ENCODE measurements around the gene MMEL1.
"Not testable (repeated sequence)": the region's sequence is repeated elsewhere in the genome, so short reads cannot be mapped to it uniquely, and the experiment has no call there.

The MMEL1 gene

DNA sequence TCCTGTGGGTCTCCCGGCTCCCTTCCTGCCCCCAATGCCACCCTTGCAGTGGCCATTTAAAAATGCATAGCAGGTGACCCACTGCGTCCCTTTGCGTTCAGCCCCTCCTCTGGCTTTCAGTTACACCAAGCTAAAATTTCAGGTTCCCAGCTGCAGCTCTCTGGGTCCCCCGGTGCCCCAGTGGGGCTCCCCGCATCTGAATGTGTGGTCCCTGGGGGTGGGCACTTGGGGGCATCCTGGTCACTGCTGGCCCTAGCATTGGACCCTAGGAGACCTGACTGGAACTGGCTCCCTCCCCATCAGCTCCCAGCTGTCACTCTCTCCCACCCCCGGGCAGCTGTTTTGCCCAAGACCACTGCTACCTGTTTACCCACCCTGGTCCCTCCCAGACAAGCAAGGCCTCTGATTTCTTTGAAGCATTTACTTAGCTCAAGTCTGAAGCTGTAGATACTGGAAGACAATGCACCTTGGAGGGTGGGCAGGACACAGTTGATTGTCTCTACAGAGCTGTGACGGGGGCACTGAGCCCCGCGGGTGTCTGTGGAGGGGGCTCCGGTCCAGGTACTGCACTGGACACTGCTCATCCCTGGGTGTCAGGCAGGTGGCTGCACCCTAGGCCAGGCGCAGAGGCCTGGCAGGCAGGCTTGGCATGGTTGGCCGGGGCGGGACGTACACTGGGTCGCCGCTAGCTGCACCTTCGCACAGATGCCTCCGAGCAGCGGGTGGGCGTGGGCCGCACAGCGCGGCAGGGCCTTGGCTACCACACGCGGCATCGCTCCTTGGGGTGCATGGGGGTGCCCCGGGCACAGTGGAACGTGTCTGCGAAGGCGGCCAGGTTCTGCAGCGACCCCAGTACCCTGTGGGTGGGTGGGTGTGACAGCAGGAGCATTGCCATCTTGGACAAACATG lies 42.3 kb downstream of the MMEL1 start:
- no peak for DNase-seq (ENCODE audit: low read depth)

DNA sequence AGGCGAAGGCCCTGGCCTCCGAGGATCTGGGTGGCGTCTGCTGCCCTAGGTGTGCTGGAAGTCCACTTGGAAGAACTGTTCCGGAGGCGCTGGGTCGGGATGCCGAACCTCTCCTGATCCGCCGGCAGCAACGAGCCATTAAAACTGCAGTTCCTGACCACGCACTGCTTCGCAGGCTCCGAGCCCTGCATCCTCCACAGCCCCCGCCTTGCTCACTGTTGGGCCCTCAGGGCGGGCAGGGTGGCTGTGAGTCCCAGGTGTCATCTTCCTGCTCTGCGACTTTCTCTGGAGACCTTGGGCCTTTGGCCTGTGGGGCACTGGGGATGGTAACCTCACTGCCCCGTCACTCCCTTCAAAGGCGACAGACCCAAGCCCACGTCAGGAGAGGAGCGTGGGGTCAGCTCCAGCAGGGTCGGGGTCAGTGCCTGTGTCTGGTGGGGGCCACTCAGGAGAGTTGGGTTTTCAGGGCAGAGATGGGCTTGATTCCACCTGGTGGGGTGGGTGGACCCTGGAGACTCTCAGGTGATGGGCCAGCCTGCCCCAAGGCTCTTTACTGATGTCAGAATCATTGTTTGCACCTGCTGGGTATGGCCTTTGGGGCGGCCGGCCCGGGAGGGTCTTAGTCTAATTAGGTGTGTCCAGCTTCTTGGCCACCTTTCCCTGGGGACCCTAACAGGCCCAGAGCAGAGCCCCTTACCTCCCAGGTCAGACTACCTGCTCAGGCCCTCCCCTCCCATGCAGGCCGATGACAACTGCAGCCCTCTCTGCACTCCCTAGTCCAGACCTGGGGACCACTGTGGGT lies 43.2 kb downstream of the MMEL1 start:
- no peak for DNase-seq (ENCODE audit: low read depth)

DNA sequence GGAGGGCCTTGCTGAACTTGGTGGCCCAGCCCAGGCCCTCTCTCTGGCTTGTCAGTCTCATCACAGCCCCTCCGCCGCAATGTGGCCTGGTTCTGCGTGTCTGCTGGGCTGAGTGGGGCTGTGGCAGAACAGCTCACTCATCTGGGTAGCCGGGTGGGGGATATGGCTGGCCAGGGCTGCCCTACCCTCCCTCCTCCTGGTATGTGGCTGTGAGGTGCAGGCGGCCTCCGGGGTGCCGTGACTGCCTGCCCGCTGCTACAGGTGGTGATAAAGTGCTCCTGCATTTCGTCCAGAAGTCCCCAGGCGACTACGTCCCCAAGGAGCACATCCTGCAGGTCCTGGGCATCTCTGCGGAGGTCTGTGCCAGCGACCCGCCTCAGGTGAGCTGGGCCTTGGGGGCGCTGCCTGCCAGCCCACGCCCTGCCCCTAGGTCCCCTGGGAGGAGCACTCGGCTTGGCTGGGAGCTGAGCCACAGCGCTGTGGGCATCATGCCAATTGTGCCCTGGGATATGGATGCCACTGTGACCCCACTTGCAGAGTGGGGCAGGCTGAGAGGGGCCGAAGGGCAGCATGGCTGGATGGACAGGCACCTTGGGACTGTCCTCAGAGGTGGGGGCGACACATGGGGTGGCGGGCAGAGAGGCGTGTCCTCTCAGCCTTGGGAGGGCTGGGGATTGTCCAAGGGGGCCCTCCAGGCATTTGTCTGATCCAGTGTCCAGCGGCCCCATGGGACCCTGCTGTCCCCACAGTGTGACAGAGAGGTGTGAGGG lies 44.0 kb downstream of the MMEL1 start:
- no peak for DNase-seq (ENCODE audit: low read depth)

DNA sequence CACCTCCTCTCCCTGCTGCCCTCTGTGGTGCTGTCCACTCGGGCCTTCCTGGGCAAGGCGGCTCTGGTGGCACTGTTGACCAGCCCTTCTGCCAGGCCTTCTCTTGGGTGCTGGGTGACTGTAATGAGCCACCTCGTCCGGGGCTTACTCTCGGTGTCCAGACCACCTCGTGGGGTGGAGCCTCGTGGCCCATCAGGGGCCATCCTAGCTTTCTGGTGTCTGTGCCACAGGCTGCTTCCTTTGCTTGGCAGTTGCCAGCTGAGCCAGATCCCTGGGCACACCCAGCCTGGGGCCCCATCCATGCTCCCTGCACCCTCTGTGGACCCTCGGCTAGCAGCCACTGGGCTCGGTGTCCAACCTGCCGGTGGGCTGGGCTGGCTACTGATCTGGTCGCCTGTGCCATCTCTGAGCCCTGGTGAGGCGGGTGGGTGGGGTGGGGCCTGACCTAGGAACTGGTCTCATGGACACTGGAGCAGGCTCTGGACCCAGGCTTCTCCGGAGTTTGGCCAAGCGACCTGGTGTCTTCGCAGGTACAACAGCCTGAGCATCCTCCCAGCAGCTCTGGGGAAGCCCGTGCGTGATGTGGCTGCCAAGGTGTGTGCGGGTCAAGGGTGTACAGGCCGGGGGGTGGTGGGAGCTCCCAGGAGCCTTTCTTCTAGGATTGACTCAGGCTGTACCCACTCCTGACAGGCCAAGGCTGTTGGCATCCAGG lies 44.8 kb downstream of the MMEL1 start:
- no peak for DNase-seq (ENCODE audit: low read depth)

DNA sequence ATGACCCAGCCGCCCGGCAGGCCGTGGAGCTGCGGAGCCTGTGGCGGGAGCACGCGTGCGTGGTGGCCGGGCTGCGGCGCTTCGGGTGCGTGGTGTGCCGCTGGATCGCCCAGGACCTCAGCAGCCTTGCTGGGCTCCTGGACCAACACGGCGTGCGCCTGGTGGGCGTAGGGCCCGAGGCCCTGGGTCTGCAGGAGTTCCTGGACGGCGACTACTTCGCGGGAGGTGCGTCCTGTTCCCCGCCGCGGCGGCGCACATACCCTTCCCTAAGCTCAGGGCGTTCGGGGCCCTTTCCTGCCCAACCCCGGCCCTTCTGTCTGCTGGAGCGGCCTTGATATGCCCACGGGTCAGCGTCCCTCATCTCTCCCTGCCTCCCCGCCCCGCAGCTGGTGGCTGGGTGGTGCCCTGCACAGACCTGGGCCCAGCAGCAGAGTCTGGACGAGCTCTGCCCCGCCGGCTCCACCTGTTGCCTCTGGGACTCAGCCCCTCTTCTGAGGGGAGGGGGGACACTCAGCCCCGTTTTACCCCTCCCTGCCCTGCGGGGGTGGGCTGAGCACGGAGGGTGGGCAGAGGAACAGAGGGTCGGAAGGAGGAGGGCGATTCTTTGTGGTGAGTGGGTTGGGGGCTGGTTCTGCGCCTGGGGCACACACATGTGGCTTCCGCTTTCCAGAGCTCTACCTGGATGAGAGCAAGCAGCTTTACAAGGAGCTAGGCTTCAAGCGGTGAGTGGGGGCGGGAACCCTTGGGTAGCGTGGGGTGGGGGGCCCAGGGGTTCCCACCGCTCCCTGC lies 45.6 kb downstream of the MMEL1 start:
- DNase-seq (ENCODE audit: low read depth), result peak; percentile 34

DNA sequence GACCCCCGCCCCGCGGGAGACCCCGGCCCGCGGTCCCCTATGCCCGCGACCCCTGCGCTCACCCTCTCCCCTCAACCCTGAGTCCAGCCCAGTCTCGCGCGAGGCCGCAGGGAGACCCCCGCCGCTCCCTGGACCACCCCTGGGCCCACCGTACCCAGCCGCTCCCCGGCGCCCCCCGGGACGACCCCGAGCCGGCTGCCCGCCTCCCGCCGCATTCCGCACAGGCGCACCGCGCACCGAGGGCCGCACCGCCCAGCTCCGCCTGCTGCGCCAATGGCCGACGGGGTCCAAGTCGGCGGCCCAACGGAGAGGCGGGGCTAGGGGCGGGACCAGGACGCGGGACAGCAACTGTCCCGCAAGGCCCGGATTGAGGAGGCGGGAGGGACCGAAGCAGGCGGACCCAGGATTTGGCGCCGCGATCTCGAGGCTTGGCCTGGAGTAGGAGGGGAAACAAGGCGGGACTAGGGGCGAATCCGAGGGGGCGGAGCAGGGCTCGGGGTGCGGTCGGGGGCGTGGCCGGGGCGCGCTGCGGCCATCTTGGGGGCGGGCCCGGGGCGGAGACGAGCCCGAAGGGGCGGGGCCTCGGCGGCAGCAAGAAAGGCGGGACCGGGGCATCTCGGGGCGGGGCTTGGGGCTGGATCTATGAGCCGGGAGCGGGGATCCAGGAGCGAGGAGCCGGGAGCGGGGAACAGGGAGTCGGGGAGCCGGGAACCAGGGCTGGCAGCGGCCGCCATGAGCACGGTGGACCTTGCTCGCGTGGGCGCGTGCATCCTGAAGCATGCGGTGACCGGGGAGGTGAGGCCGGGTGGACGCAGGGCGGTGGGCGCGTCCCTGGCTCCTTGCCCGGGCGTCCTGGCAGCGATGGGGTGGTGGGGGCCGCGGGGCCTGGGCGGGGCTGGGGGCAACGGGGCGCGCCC lies 46.4 kb downstream of the MMEL1 start, which contains the start of gene PRXL2B:
Gene PRXL2B, plus strand, starts transcription at position 624 of the 917 bp plus-strand sequence. Its CDS starts 109 bp downstream, at position 733.
- peak; percentile 97 for DNase-seq (ENCODE audit: low read depth)

DNA sequence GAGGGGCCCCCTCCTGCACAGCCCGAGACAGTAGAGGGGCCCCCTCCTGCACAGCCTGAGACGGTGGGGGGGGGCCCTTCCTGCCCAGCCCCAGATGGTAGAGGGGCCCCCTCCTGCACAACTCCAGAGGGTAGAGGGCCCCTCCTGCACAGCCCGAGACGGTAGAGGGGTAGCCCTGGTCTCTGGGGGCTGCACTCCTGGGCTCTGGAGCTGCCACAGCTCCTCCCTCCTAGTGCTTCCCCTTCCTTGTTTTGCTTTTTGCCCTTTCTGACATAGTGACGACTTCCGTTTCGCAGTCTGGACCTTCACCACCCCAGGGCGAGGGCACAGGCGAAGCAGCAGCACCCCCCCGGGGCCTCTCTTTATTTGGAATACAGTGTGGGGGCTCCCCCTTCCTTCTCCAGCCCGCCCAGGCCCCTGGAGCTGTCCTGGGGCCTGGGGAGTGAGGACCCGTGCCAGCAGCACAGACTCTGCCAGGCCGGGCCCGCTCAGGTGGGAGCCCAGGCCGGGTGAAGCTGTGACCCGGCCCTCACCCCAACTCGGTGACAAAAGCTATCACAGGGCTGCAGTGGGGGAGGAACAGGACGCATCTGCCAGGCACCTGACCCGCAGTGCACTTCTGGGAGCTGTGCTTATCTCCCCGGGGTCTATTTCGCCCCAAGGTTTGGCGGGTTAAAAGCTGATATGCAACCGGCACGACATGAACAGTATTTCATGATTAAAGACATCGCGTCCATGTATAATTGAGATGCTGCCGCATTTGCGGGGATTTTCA lies 47.3 kb downstream of the MMEL1 start:
- DNase-seq (ENCODE audit: low read depth), result peak; percentile 55

DNA sequence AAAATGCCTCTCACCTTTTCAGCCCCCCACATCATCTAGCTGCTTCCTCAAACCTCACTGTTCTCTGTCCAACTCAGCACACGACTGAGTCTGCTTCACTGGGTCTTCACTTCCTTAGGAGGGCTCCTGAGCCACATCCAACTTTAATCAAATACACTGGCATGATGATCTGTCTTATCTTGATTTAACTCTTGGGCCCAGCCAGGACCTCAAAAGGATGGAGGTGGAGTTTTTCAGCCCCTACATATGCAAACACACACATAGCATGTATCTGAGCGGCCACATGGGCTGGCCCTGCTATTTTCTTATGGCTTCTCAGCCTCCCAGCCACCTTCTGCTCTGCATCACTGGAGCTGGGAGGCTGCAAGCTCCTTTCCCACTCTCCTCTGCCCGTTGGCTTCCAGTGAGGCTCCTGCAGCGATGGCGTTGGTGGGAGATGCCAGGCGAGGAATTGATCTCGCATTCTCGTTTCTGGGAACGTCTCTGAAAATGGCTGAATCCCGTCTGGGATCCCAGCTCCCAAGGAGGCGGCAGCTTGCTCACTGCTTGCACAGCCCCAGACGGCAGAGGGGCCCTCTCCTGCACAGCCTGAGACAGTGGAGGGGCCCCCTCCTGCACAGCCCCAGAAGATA lies 48.0 kb downstream of the MMEL1 start:
- no peak for DNase-seq (ENCODE audit: low read depth)

DNA sequence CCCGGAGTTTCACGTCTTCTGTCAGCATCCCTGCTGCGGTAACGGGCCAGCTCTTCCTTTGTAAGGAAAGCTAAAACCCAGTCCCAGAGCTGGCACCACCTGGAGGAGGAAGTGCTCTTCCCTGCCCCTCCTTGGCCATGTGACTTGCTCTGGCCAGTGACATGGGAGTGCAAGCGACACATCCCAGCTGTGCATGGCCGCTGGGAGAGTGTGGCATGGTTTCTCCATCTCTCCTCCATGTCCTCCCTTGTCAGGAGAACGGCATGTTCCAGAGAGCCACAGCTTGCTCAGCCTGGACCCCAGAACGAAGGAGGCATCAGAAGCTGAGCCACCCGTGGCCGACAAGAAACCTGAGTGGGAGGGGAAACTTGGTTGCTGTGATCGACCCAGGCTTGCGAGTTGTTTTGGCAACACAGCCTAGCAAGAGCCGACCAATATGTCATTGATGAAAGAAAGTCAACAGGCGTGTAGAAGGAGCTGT lies 48.9 kb downstream of the MMEL1 start:
- no peak for DNase-seq (ENCODE audit: low read depth)

DNA sequence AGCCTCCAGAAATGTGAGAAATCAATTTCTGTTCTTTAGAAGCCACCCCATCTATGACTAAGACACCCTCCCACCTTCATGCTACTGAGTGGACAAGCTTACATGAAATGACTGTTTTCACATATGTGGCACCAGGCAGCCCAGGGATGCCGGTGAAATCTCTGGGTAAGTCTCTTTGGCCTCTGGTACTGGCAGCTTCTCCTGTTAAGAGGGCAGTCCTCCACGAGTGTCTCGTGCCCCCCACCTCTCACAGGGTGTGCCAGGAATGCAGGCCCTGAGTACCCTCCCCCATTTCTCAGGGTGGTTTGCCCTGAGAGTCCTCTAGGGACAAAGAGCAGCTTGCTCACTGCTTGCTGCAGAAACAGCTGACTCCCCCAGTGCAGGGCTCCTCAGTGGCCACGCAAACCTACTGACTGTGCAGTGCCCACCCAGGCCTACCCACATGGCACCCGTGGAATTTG lies 49.5 kb downstream of the MMEL1 start:
- DNase-seq (ENCODE audit: low read depth), result no peak

DNA sequence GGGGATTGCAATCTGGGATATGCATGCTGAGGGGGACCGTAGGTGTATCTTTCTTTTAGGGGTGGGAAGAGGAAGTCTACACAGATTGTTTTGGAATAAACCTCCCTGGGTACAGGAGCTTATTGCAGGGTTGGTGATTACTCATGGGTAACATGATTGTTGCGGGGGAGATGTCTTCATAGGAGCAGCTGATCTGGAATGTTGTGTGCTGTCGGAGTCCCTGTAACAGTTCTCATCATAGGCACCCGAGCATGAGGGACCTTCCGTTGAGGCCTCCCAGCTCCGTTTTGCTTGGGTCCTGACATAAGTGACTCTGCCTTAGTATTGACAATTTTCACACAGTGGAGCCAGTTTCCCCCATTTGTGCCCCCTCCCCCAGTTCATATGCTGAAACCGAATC lies 50.4 kb downstream of the MMEL1 start:
- DNase-seq (ENCODE audit: low read depth), result no peak

DNA sequence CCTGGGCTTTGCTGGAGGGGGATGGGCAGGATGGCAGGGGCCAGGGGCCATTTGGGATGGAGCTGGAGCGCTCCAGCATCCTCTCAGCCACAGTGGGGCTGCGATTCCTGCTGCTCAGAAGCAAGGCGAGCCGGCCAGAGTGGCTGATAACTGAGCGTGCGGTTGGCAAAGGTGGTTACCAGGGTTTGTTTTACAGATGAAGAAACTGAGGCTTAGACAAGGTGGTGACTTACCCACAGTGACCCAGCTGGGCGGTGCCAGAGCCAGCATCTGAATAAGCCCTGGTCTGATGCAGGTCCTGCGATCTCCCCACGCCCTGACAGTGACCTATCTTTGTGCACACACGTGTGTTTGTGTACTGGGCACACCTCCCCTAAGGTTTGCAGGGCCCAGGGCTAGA lies 52.1 kb downstream of the MMEL1 start:
- DNase-seq (ENCODE audit: low read depth), result no peak

DNA sequence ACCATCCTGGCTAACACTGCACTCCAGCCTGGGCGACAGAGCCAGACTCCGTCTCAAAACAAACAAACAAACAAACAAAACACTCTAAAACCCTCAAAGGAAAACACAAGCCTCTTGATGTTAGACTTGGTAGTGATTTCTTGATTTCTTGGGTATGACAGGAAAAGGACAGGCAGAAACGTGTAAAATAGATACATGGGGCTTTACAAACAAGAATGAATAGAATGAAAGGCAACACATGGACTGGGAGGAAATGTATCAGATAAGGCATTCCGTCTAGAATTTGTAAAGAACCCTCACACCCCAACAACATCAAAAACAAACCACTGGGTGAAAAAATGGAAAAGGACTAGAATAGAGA lies 54.1 kb downstream of the MMEL1 start:
- DNase-seq (ENCODE audit: low read depth), result no peak

DNA sequence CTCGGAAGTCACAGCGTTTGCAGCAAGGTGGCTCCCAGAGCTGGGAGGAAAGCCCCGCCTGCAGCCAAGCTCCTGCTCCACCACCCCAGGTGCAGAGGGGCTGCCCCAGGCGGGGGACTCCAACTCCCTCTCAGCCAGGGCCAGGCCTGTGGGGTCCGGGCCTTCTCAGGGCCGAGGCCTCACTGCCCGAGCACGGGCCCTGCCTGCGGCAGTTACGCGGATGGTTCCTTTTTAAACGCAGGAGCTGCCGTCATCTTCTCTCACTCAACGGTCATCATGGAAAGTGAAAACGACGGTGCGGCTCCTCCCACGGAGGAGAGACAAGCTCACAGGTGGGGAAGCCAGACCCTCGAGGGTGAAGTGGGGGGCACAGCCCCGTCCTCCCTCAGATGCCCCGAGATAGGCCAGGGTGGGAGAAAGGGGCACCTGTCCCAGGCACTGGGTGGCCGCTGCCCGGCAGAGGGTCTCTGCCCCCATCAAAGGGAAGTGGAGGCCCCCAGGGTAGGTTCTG lies 55.2 kb downstream of the MMEL1 start:
- DNase-seq (ENCODE audit: low read depth), result not testable (repeated sequence)

DNA sequence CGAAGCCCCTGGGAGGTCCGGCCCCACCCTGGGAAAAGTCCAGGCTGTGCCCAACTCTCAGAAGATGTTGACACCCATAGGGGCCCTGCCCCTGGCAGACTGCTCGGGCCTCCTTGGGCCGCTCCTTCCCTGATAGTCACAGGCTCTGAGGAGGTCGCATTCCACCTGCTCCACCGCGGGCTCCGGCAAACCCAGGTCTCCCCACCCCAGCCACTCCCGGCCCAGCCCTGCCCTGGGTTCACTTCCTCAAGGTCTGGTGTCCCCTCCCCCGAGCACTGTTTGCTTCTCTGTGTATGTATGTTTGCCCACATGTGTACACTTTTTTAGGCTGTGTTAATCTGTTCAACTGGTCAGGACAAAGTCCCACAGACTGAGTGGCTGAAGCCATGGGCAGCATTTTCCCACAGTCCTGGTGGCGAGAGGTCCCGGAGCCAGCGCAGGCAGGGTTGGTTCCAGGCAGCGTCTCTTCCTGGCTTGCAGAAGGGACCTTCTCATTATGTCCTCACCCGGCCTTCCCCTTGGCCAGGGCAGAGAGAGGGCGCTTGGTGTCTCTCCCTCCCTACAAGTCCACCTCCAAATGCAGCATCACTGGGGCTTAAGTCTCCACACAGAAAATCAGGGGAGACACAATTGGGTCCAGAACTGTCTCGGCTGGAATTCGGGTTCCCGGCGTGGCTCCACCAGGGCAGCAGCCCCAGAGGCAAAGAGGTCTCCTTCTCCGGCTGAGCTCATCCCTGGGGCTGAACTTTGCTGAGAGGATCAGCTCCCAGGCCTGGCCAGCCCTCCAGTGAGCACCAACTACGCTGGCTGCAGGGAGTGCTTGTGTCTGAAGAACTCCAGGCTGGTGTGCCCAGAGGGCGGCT lies 56.8 kb downstream of the MMEL1 start:
- no peak for DNase-seq (ENCODE audit: low read depth)

DNA sequence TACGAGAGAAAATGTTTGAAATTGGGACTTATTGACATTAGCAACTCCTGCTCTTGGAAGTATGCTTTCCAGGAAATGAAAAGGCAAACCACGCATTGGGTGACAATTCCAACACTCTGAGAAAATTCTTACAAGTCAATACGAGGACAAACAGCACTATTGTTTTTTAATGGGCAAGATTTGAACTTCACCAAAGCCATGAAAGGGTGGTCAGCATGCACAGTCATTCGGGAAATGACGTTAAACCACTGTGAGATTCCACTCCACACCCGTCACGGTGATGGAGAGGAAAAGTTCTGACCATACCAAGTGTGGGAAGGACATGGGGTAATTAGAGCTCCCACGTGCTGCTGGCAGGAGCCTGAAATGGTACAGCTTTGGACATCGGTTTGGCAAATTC lies 58.5 kb downstream of the MMEL1 start:
- peak; percentile 39 for DNase-seq (ENCODE audit: low read depth)
